Right atrium auricular region (tissue), 2 donors: ENCODE measurements around the gene CRB3. TPM values are rescaled to one million over a fixed set of nuclear protein-coding genes. Genes with fewer than 3 reads are reported as not detected.

ENCODE experiments used
- DNase-seq: peaks from one replicate; pipeline ENCODE4 v3.0.0-alpha.2; 2019; ENCODE audit warnings: low spot score
- H3K27ac ChIP-seq, 2 donors: fragments of 200-600 bp; sonication (generic); 1 replicate in 1 of 2; 2 replicates in 1 of 2; pipeline ENCODE4 v1.5.1; 2016 to 2019
- H3K27me3 ChIP-seq, 2 donors: fragments of 200-600 bp; sonication (generic); one replicate each; pipeline versions ENCODE4 v1.5.1 to v1.6.0; 2017 to 2019
- H3K36me3 ChIP-seq: fragments of 200-600 bp; sonication (generic); one replicate; pipeline ENCODE4 v1.5.1; 2016
- H3K4me1 ChIP-seq, 2 donors: fragments of 200-600 bp; sonication (generic); one replicate each; pipeline versions ENCODE4 v1.5.1 to v1.6.0; 2017 to 2019
- H3K4me3 ChIP-seq, 2 donors: fragments of 200-600 bp; sonication (generic); 1 replicate in 1 of 2; 2 replicates in 1 of 2; pipeline ENCODE4 v1.5.1; 2017 to 2019; ENCODE audit warnings: mild to moderate bottlenecking in 1 of 2, moderate library complexity in 1 of 2
- H3K9me3 ChIP-seq, 2 donors: fragments of 200-600 bp; sonication (generic); one replicate each; pipeline ENCODE4 v1.5.1; 2019
- CTCF ChIP-seq, 2 donors: fragments of 200-600 bp; sonication (generic); IDR thresholded peaks; one replicate each; pipeline ENCODE4 v1.5.1; 2019; ENCODE audit warnings: antibody characterized with exemption in 2 of 2
- total RNA-seq, 2 donors: library from RNA; depleted of rRNA; stranded (reverse); fragments of >200 nt; gene quantifications; one replicate each; pipeline ENCODE4 v1.1.0, GENCODE V29; 2016

The CRB3 gene
- total RNA-seq, 2 donors from 2014 or later: 0.33 to 2.5 TPM

- Histone ChIP-seq H3K36me3 (no peaks in the 10 kb centered on the region), H3K27ac (no peak overlapping the region), H3K4me3 (no peak overlapping the region), H3K4me1 (peaks cover 0 to 8% of the 10 kb centered on the region in 2 donors), H3K9me3 (no peaks in the 10 kb centered on the region), H3K27me3 (peaks cover 5 to 10% of the 10 kb centered on the region in 2 donors)
- TF ChIP-seq CTCF (IDR thresholded peaks at IDR 0.05): no peak
- no peak for DNase-seq
These were observed 3.3 kb downstream of the CRB3 start for GRCh38 chr19:6467384-6467783.

GRCh38 chr19:6470173-6470572 is 6.1 kb downstream of the CRB3 start:
- Histone ChIP-seq H3K27me3 (peaks cover 0 to under 1% of the 10 kb centered on the region in 2 donors), H3K4me1 (no peaks in the 10 kb centered on the region), H3K9me3 (no peaks in the 10 kb centered on the region), H3K4me3 (no peak overlapping the region), H3K27ac (no peak overlapping the region), H3K36me3 (no peaks in the 10 kb centered on the region)
- no peak for DNase-seq
- no peak for TF ChIP-seq CTCF (IDR thresholded peaks at IDR 0.05)

- H3K27me3 ChIP-seq: peaks cover 2 to 10% of the 10 kb centered on the region in 2 donors
- TF ChIP-seq CTCF (IDR thresholded peaks at IDR 0.05): no peak
- no peak overlapping the region for H3K27ac ChIP-seq
- peaks cover 0 to 8% of the 10 kb centered on the region in 2 donors for H3K4me1 ChIP-seq
- H3K9me3 ChIP-seq: no peaks in the 10 kb centered on the region
- no peaks in the 10 kb centered on the region for H3K36me3 ChIP-seq
- H3K4me3 ChIP-seq: no peak overlapping the region
- no peak for DNase-seq
These were observed 7.0 kb downstream of the CRB3 start for GRCh38 chr19:6471076-6471475.

GRCh38 chr19:6472713-6473112 is 8.6 kb downstream of the CRB3 start:
- no peak for DNase-seq
- no peak for TF ChIP-seq CTCF (IDR thresholded peaks at IDR 0.05)
- no peak overlapping the region for H3K27ac ChIP-seq
- H3K27me3 ChIP-seq: peaks cover 9 to 16% of the 10 kb centered on the region in 2 donors
- H3K4me3 ChIP-seq: no peak overlapping the region
- H3K4me1 ChIP-seq: peaks cover 0 to 18% of the 10 kb centered on the region in 2 donors
- H3K36me3 ChIP-seq: no peaks in the 10 kb centered on the region
- H3K9me3 ChIP-seq: no peaks in the 10 kb centered on the region

- peaks cover 9 to 16% of the 10 kb centered on the region in 2 donors for H3K27me3 ChIP-seq
- DNase-seq: no peak
- peaks cover 0 to 18% of the 10 kb centered on the region in 2 donors for H3K4me1 ChIP-seq
- H3K36me3 ChIP-seq: no peaks in the 10 kb centered on the region
- no peak overlapping the region for H3K4me3 ChIP-seq
- no peak overlapping the region for H3K27ac ChIP-seq
- no peak for TF ChIP-seq CTCF (IDR thresholded peaks at IDR 0.05)
- no peaks in the 10 kb centered on the region for H3K9me3 ChIP-seq
These were observed 9.6 kb downstream of the CRB3 start for GRCh38 chr19:6473647-6474046.
